Mononuclear cell (primary cell): ENCODE measurements around the gene KIFBP. TPM values are rescaled to one million over a fixed set of nuclear protein-coding genes. Genes with fewer than 3 reads are reported as not detected.
A peak's percentile ranks its signal among the peaks of the same experiment; 100 is the strongest.

Experiments used
- H3K27me3 ChIP-seq: 2 replicates; pipeline ENCODE4 v1.6.0; 2011; ENCODE audit warnings: low read length, control low read depth; ENCODE audit not compliant: insufficient read depth
- H3K4me1 ChIP-seq: 2 replicates; pipeline ENCODE4 v1.5.1; 2011; ENCODE audit warnings: mild to moderate bottlenecking, low read length, control low read depth; ENCODE audit not compliant: insufficient read depth
- H3K4me3 ChIP-seq: 2 replicates; pipeline ENCODE4 v1.5.1; 2011; ENCODE audit warnings: mild to moderate bottlenecking, low read length, moderate library complexity
- H3K9me3 ChIP-seq: 2 replicates; pipeline ENCODE4 v1.5.1; 2011; ENCODE audit warnings: low read depth, mild to moderate bottlenecking, control low read depth, low read length
- total RNA-seq: library from RNA; depleted of rRNA; stranded (reverse); fragments of >200 nt; gene quantifications from one replicate; pipeline ENCODE4 v1.2.3, GENCODE V29; 2012

KIFBP gene
- total RNA-seq, 1 donor, result 4.0 TPM

GRCh38 chr10:69055241-69055640 lies 66.6 kb downstream of the KIFBP start:
- Histone ChIP-seq H3K9me3 (no peaks in the 10 kb centered on the region), H3K4me1 (peaks cover 96% of the 10 kb centered on the region), H3K27me3 (no peaks in the 10 kb centered on the region), H3K4me3 (no peak overlapping the region)

GRCh38 chr10:69056129-69056528 lies 67.5 kb downstream of the KIFBP start:
- Histone ChIP-seq H3K27me3 (no peaks in the 10 kb centered on the region), H3K4me3 (no peak overlapping the region), H3K9me3 (no peaks in the 10 kb centered on the region), H3K4me1 (peaks cover 98% of the 10 kb centered on the region)

GRCh38 chr10:69056536-69057260 lies 68.1 kb downstream of the KIFBP start:
- no peaks in the 10 kb centered on the region for H3K9me3 ChIP-seq
- H3K4me3 ChIP-seq, result no peak overlapping the region
- no peaks in the 10 kb centered on the region for H3K27me3 ChIP-seq
- H3K4me1 ChIP-seq, result peaks cover 98% of the 10 kb centered on the region

GRCh38 chr10:69057261-69057950 lies 68.8 kb downstream of the KIFBP start:
- peaks cover 98% of the 10 kb centered on the region for H3K4me1 ChIP-seq

GRCh38 chr10:69057951-69058297 lies 69.3 kb downstream of the KIFBP start:
- Histone ChIP-seq H3K27me3 (no peaks in the 10 kb centered on the region), H3K4me3 (peak overlapping the region; percentile 10), H3K9me3 (no peaks in the 10 kb centered on the region), H3K4me1 (peaks cover 98% of the 10 kb centered on the region)

More at GRCh38 chr10:69057261-69057950, 68.8 kb downstream of the KIFBP start:
- Histone ChIP-seq H3K27me3 (no peaks in the 10 kb centered on the region), H3K4me3 (peak overlapping the region; percentile 10), H3K9me3 (no peaks in the 10 kb centered on the region)

- peaks cover 100% of the 10 kb centered on the region for H3K4me1 ChIP-seq
Observed at GRCh38 chr10:69060127-69060798, 71.7 kb downstream of the KIFBP start.

GRCh38 chr10:69061305-69062161 lies 72.9 kb downstream of the KIFBP start:
- Histone ChIP-seq H3K4me3 (peak overlapping the region; percentile 5), H3K4me1 (peaks cover 100% of the 10 kb centered on the region), H3K27me3 (no peaks in the 10 kb centered on the region), H3K9me3 (no peaks in the 10 kb centered on the region)

More at GRCh38 chr10:69060127-69060798, 71.7 kb downstream of the KIFBP start:
- Histone ChIP-seq H3K4me3 (no peak overlapping the region), H3K9me3 (no peaks in the 10 kb centered on the region), H3K27me3 (no peaks in the 10 kb centered on the region)

- H3K4me3 ChIP-seq, result no peak overlapping the region
- H3K9me3 ChIP-seq, result no peaks in the 10 kb centered on the region
- H3K4me1 ChIP-seq, result peaks cover 88% of the 10 kb centered on the region
- H3K27me3 ChIP-seq, result no peaks in the 10 kb centered on the region
Observed at GRCh38 chr10:69062901-69063300, 74.3 kb downstream of the KIFBP start.

- H3K4me3 ChIP-seq, result no peak overlapping the region
- H3K9me3 ChIP-seq, result no peaks in the 10 kb centered on the region
- H3K4me1 ChIP-seq, result peaks cover 87% of the 10 kb centered on the region
- no peaks in the 10 kb centered on the region for H3K27me3 ChIP-seq
Observed at GRCh38 chr10:69064762-69065328, 76.2 kb downstream of the KIFBP start.

GRCh38 chr10:69065406-69066361 lies 77.1 kb downstream of the KIFBP start:
- Histone ChIP-seq H3K4me1 (peaks cover 87% of the 10 kb centered on the region), H3K4me3 (no peak overlapping the region), H3K9me3 (no peaks in the 10 kb centered on the region), H3K27me3 (no peaks in the 10 kb centered on the region)

Other genes with a start within 250 kb of the KIFBP start
- 0.21 TPM for gene STOX1, start 161.3 kb upstream of the KIFBP start, total RNA-seq
- gene DDX50, start 87.5 kb upstream of the KIFBP start, total RNA-seq, result 40.0 TPM
- gene DDX21, start 32.6 kb upstream of the KIFBP start, total RNA-seq, result 136 TPM
- gene SRGN, start 99.3 kb downstream of the KIFBP start, total RNA-seq, result 1,782 TPM
- gene VPS26A, start 135.4 kb downstream of the KIFBP start, total RNA-seq, result 22.0 TPM
- gene SUPV3L1, start 191.4 kb downstream of the KIFBP start, total RNA-seq, result 35.1 TPM
- gene HKDC1, start 231.5 kb downstream of the KIFBP start, total RNA-seq, result 1.0 TPM